ENCODE measurements around the gene SRSF10.
A peak's percentile ranks its signal among the peaks of the same experiment; 100 is the strongest.

DNA sequence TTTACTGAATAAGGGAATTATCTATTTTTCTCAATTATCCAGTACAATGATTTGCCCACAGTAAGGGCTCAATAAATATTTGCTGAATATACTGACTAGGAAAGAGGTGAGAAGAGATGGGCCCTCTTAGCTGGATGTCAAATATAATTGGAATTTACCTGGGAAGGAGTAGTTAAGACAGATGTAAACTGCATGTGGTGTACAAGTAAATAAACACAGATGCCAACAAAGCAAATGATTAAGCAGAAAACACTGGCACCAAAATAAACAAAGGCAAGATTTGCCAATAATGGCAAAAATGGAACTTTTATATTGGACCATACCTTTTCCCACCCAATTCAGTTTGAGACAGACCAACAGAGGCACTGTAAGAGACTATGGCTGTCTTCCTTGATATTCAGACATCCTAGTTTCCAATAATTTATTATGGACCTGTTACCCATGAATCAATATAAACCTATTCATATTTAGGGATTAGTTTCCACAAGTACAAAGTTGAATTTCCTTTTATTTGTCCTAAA is 13.1 kb downstream of the SRSF10 start:
- TF ChIP-seq, protein P1, sequence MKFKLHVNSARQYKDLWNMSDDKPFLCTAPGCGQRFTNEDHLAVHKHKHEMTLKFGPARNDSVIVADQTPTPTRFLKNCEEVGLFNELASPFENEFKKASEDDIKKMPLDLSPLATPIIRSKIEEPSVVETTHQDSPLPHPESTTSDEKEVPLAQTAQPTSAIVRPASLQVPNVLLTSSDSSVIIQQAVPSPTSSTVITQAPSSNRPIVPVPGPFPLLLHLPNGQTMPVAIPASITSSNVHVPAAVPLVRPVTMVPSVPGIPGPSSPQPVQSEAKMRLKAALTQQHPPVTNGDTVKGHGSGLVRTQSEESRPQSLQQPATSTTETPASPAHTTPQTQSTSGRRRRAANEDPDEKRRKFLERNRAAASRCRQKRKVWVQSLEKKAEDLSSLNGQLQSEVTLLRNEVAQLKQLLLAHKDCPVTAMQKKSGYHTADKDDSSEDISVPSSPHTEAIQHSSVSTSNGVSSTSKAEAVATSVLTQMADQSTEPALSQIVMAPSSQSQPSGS (IDR thresholded peaks at IDR 0.05; ENCODE audit: low read length): no peak
- TF ChIP-seq POLR2A (IDR thresholded peaks at IDR 0.05; ENCODE audit: control extremely low read depth in 1 of 2, low read depth in 2 of 2, low read length in 2 of 2) (peak in 1 of 2 experiments; percentile 25; a peak in 1 of 3 replicates), PHF8 (conservative IDR thresholded peaks at IDR 0.05; ENCODE audit: low read depth, low read length) (no peak), EP300 (IDR thresholded peaks at IDR 0.05; ENCODE audit: borderline replicate concordance in 1 of 2, low read depth in 2 of 2, low read length in 2 of 2) (no peak), CHD2 (IDR thresholded peaks at IDR 0.05; ENCODE audit: low read length) (no peak), POLR2AphosphoS5 (IDR thresholded peaks at IDR 0.05; ENCODE audit: low read depth, low read length) (no peak), EZH2 (IDR thresholded peaks at IDR 0.05; ENCODE audit: low read depth, low read length, severe bottlenecking) (no peak), TAF1 (IDR thresholded peaks at IDR 0.05; ENCODE audit: low read depth, low read length) (no peak), BCL11A (IDR thresholded peaks at IDR 0.05; ENCODE audit: low read depth in 2 of 2, low read length in 2 of 2) (no peak), SP1 (IDR thresholded peaks at IDR 0.05; ENCODE audit: low read depth, low read length) (no peak), EGR1 (IDR thresholded peaks at IDR 0.05; ENCODE audit: borderline replicate concordance, low read depth, low read length) (no peak), TEAD4 (IDR thresholded peaks at IDR 0.05; ENCODE audit: low read depth, low read length) (no peak)
- TF ChIP-seq, protein P2, sequence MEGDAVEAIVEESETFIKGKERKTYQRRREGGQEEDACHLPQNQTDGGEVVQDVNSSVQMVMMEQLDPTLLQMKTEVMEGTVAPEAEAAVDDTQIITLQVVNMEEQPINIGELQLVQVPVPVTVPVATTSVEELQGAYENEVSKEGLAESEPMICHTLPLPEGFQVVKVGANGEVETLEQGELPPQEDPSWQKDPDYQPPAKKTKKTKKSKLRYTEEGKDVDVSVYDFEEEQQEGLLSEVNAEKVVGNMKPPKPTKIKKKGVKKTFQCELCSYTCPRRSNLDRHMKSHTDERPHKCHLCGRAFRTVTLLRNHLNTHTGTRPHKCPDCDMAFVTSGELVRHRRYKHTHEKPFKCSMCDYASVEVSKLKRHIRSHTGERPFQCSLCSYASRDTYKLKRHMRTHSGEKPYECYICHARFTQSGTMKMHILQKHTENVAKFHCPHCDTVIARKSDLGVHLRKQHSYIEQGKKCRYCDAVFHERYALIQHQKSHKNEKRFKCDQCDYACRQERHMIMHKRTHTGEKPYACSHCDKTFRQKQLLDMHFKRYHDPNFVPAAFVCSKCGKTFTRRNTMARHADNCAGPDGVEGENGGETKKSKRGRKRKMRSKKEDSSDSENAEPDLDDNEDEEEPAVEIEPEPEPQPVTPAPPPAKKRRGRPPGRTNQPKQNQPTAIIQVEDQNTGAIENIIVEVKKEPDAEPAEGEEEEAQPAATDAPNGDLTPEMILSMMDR (IDR thresholded peaks at IDR 0.05; ENCODE audit: control extremely low read depth in 1 of 3, insufficient read depth in 1 of 3, low read depth in 1 of 3, low read length in 3 of 3): no peak

Data from H1 (cell line).